GM18520 (cell line): ENCODE measurements around the gene NDUFB11.

Experiments
- ATAC-seq: cut with Tn5 transposase; IDR thresholded peaks from one replicate; pipeline ENCODE4 v1.9.1; 2021; ENCODE audit not compliant: unreplicated experiment

The NDUFB11 gene

GRCh38 chrX:47174846-47175587, 30.5 kb upstream of the NDUFB11 start:
- ATAC-seq = no peak

GRCh38 chrX:47174376-47174775, 29.9 kb upstream of the NDUFB11 start:
- ATAC-seq = no peak

- ATAC-seq = no peak
Measured at GRCh38 chrX:47172971-47173792, 28.7 kb upstream of the NDUFB11 start.

- no peak for ATAC-seq
Measured at GRCh38 chrX:47172549-47172948, 28.0 kb upstream of the NDUFB11 start.

- ATAC-seq = no peak
Measured at GRCh38 chrX:47171996-47172395, 27.5 kb upstream of the NDUFB11 start.

GRCh38 chrX:47170861-47171692, 26.6 kb upstream of the NDUFB11 start:
- ATAC-seq = no peak

- ATAC-seq = no peak
Measured at GRCh38 chrX:47169726-47170515, 25.4 kb upstream of the NDUFB11 start.

GRCh38 chrX:47169273-47169672, 24.8 kb upstream of the NDUFB11 start:
- no peak for ATAC-seq

- ATAC-seq = no peak
Measured at GRCh38 chrX:47168495-47169073, 24.1 kb upstream of the NDUFB11 start.

- ATAC-seq = no peak
Measured at GRCh38 chrX:47166126-47166525, 21.6 kb upstream of the NDUFB11 start.

- no peak for ATAC-seq
Measured at GRCh38 chrX:47164420-47164819, 19.9 kb upstream of the NDUFB11 start.

GRCh38 chrX:47162927-47163583, 18.6 kb upstream of the NDUFB11 start:
- ATAC-seq = no peak

- ATAC-seq = no peak
Measured at GRCh38 chrX:47160781-47161180, 16.3 kb upstream of the NDUFB11 start.

GRCh38 chrX:47158781-47159180, 14.3 kb upstream of the NDUFB11 start:
- no peak for ATAC-seq

GRCh38 chrX:47158131-47158530, 13.6 kb upstream of the NDUFB11 start:
- no peak for ATAC-seq

- no peak for ATAC-seq
Measured at GRCh38 chrX:47156611-47157520, 12.4 kb upstream of the NDUFB11 start.

GRCh38 chrX:47151435-47151834, 6.9 kb upstream of the NDUFB11 start:
- no peak for ATAC-seq

GRCh38 chrX:47148946-47149345, 4.4 kb upstream of the NDUFB11 start:
- no peak for ATAC-seq
